HPDE6-E6E7 (cell line): ENCODE results near the gene EXOC3L1.

ENCODE experiments used
- DNase-seq: peaks from one replicate; pipeline ENCODE4 v3.0.0; 2011; ENCODE audit warnings: missing footprints; ENCODE audit errors: extremely low spot score

The EXOC3L1 gene

GRCh38 chr16:67215706-67216105 lies 25.8 kb upstream of the EXOC3L1 start:
- DNase-seq: no peak

GRCh38 chr16:67213197-67214019 lies 23.5 kb upstream of the EXOC3L1 start:
- no peak for DNase-seq

GRCh38 chr16:67212766-67213165 lies 22.8 kb upstream of the EXOC3L1 start:
- no peak for DNase-seq

- DNase-seq: no peak
Observed at GRCh38 chr16:67211674-67212073, 21.7 kb upstream of the EXOC3L1 start.

GRCh38 chr16:67210069-67210937 lies 20.4 kb upstream of the EXOC3L1 start:
- no peak for DNase-seq

- DNase-seq: no peak
Observed at GRCh38 chr16:67209565-67209964, 19.6 kb upstream of the EXOC3L1 start.

GRCh38 chr16:67208154-67208896 lies 18.4 kb upstream of the EXOC3L1 start:
- DNase-seq: no peak

- peak; percentile 71 for DNase-seq
Observed at GRCh38 chr16:67207249-67208091, 17.5 kb upstream of the EXOC3L1 start.

- no peak for DNase-seq
Observed at GRCh38 chr16:67206838-67207248, 16.9 kb upstream of the EXOC3L1 start.

- DNase-seq: no peak
Observed at GRCh38 chr16:67206129-67206837, 16.3 kb upstream of the EXOC3L1 start.

GRCh38 chr16:67204076-67204475 lies 14.1 kb upstream of the EXOC3L1 start:
- no peak for DNase-seq

- no peak for DNase-seq
Observed at GRCh38 chr16:67202956-67203493, 13.1 kb upstream of the EXOC3L1 start.

- DNase-seq: no peak
Observed at GRCh38 chr16:67202426-67202825, 12.5 kb upstream of the EXOC3L1 start.

GRCh38 chr16:67201411-67202345 lies 11.7 kb upstream of the EXOC3L1 start:
- DNase-seq: no peak

- DNase-seq: no peak
Observed at GRCh38 chr16:67200491-67200890, 10.6 kb upstream of the EXOC3L1 start.

- DNase-seq: no peak
Observed at GRCh38 chr16:67199808-67200198, 9.9 kb upstream of the EXOC3L1 start.

GRCh38 chr16:67199011-67199807 lies 9.3 kb upstream of the EXOC3L1 start, which contains the start of gene ELMO3:
TSS of gene ELMO3 (plus strand) at chr16:67199131. CDS start at chr16:67199327, 196 bp downstream.
- peak; percentile 92 for DNase-seq

- peak; percentile 96 for DNase-seq
Observed at GRCh38 chr16:67198238-67198734, 8.3 kb upstream of the EXOC3L1 start.
